NCI-H1092 treated with DMSO at 0.1 percent for 48 hours (cell line): ENCODE measurements around the gene ADGRF5.

Source experiments
- DNase-seq: peaks from one replicate; lab custom pipeline; 2025; lab: John Stamatoyannopoulos, UW

ADGRF5 gene

DNA sequence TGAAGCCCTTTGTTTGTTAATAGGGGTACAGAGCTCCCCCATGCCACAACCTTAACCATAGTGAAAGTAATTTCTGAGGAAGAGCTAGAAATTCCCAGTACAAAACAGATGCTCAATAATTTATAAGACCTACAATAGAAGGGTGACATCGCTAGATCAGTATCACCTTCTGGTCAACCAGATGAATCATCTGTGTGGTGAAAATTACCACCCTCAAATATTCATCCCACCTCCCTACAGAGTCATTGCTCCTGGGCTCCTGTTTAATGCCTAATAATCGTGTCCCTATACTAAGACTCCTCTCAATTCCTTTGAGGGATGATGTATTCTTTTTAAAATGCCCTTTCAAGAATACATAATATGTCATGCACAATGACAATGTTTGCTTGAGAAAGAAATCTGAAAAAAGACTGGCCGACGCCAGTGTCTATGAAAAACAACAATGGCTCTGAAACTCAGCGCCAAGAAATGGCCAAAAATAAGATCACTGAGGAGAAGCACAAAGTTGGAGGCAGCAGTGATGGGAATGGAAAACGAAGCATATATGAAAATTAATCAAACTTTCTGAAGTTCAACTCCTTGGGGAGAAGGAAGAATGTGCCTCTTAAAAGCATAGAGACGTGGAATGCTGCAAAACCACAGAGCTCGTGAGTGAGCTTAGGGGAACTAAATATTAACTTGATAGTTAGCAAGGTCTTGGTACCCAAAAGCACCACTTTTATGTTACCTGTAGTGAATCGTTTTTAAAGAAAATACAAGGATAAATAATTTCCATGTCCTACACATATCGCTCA, 11.0 kb upstream of the ADGRF5 start:
- DNase-seq = no peak

DNA sequence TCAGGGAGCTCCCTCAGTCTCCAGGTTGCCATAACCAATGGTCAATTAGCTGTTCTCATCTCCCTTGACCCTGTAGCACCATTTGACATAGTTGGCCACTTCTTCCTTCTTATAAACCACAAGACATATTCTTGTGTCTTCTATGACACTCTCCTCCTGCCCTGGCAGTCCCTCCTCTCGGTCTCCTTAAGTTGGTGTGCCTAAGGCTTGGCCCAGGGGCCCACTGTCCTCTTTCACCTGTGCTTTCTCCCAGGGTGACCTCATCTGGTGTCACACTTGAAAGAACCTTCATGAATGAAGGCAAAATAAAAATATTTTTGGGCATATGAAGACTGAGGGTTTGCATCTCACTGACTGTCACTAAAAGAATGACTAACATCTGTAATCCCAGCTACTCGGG, 9.7 kb upstream of the ADGRF5 start:
- no peak for DNase-seq

DNA sequence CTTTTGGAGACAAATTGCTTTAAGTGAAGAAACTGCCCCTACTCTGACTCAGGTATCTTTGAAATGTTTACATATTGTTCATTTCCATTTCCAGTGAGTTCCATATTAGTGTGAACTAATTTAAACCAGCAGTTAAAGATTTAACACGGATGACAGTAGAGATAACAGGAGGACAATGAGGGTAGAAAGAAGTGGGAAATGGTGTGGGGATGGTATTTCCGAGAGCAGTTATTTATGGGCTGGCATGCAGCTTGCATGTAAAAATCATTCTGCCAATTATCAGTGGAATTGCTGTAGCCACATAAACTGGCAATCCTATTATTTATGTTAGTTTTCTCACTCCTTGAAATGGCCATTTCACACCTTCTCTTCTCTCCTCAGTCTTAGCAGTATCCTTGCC, 8.6 kb upstream of the ADGRF5 start:
- no peak for DNase-seq

DNA sequence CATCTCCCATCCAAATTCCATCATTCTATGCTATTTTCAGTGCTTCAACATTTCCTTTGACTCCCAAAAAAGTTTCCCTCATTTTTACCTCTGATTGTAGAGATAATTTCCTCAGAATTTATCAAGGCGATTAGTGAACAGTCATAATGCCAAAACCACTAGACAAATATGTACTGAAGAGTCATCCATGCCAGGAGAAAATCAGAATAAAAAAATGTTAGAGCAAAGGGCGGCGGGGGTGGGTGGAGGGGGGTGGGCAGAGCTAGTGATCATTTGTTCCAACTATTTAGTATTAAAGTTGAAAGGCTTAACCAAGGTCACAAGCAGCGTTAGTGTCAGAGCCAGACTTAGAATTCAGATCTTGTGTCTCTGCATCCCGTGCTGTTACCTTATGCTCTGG, 5.3 kb upstream of the ADGRF5 start:
- DNase-seq = no peak

DNA sequence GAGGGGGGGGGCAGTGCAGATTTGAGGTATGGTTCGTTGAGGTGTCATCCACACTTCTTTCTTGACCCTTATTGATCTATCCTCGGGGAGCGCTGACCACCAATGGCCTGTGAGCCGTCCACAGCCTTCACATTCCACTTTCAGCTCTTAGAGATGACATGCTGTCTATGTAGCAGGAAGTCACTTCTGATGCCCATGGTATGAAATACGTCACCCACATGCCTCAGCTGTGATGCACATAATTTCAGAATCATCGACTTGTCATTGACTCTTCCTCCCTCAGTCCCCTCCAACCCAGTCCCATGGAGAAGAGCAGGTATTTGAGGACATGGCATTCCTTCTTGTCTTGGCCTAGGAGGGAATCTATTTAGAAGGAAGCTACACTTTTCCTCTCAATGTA, 4.7 kb upstream of the ADGRF5 start:
- no peak for DNase-seq

DNA sequence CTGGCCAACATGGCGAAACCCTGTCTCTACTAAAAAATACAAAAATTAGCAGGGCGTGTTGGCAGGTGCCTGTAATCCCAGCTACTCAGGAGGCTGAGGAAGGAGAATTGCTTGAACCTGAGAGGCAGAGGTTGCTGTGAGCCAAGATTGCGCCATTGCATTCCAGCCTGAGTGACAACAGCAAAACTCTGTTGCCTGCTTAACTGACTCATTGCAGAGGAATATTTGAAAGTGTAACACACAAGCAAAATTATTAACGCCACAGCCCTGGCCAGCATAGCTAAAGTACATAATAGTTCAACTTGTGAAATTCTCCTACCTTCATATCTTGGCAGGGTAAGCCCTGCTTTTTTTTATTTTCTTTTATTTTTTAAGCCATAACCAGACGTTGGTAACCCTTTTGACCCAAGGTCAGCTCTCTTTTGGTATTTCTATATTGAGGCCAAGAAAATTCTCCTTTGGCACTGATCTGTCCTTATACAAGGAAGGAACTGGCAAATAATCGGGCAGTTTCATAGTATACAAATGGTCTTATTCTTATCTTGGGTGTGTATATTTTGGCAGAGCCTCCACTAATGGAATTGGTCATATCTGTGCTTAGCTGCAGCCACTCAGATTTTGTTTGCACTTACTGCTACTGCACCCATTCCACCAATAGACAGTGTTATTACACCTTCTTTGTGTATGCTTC, 4.0 kb upstream of the ADGRF5 start:
- DNase-seq = no peak

DNA sequence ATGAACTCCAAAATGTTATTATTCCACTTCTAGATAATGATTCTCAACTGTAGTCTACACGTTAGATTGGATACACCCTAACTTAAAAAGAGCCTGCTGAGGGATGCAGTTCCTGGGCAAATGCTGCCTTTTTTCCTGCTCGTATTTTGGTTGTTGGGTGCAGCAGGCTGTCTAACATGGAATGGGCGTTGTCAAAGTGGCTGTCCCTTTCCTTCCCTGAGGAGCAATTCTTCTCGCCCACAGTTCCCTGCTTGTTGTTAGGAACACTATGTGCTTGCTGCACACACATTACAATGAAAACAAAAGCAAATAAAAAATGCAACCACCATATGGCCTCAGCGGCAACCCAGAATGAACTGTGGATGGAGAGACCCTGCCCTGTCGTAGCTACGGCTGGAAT, 1.7 kb upstream of the ADGRF5 start:
- no peak for DNase-seq

DNA sequence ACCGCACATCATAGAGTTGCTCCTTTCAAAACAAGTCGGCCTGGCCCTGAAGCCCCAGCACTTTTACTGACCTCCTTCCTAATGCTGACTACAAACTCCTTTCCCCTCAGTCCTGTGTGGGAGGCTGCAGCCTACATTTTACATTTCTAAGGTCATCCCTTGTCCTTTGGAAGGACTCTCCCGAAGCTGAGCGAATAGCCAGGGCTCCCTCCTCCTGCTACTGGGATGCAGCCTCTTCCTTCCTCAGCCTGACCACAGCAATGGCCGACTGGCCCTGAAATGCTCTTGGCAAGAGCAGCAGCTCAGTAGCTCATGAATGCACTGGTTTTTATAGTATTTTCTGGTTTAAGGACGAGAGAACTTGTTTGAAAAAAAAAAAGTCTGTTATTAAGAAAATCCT, 679 bp downstream of the ADGRF5 start:
- no peak for DNase-seq

DNA sequence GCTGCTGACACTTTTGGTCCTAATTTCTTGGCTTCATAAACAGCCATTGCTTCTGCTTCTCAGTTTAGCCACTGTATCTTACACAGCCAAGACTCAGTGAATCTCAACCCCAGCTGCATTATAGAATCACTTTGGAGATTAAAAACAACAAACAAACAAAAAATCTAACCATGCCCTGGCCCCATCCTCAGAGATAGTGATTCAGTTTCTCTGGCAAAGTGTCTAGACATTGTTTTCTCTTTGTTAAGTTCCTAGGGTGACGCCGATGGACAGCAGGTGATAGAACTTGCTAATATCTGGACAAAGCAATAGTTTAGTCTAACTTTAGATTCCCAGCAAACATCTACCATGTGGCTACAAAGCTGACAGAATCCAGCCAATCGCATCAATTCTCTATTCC, 2.9 kb downstream of the ADGRF5 start:
- DNase-seq = no peak

DNA sequence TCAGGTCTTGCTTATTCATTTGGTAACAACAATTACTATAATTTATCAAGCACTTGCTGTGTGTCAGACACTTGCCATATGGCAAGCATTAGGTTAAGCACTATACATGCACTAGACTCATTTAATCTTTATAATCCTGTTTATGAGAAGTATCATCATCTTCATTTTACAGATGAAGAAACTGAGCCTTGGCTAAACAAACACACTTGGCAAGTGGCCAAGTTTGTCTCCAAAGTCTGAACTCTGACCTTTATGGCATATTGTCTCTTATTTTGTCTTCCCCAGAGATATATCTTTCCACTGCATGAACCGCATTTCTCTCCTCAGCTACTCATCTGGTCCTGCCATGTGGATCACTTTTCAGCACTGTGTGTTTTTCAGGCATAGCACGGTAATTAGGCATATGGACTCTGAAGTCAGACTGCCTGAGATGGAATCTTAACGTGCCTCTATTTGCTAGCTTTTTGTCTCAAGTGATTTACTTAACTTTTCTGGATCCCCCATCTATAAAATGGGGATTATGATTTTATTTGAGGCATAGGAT, 4.7 kb downstream of the ADGRF5 start:
- no peak for DNase-seq

DNA sequence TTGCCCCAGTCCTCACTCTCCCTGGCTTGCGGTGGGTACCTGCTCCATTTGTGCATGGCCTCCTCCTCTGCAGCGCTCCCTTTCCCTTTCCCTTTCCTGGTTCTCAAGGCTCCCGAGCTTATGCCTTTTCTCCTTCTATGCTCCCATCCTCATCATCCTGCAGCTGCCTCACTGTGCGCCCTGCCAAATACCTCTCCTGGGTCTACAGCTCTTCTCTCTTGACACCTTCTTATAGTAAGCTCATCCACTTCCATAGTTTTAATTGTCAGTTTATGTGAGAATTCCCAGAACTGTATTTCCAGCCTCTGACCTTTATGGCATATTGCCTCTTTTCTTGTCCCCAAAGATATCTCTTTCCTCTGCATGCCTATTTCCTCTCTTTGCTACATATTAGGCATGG, 5.9 kb downstream of the ADGRF5 start:
- DNase-seq = no peak

DNA sequence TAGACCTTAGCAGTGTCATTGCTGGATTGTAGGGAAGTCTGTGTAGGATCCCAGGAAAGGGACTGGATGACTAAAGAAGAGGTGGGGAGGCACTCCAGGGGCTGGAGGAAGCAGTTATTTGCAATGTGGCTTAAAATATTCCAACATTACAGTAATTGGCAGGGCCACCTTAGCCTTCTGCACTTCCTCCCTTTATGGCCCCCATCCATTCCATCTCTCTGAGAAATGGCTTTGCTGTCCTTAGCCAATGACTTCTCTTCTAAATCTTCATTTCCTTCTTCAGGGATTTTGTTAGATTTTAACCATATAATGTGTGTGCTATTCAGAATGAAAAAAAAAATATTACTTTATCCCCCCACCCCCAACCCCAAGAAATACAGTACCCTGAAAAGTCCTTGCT, 6.4 kb downstream of the ADGRF5 start:
- no peak for DNase-seq

DNA sequence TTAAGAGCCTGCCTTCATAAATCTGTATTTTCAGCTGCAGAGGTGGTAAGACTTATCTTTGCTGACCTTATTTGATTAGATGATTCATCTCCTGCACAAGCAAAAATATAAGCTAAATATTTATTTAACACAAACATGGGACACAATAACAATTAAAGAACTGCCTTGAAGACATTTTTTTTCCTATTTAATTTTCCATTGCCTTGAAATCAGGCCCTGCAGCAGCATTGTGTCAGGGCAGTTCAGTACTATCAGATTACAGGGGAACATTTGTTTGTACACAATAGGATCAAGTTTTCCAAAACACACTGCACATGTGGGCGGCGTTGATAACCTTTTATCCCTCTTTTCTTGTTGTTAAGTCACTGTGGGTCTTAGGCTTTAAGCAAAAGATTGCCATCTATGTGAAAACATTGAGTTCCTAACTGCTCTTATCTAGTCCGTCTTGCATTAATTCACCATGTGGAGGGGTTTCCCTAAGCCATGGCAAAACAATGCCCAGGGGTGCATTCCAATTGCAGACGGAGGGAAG, 7.4 kb downstream of the ADGRF5 start:
- DNase-seq = no peak

DNA sequence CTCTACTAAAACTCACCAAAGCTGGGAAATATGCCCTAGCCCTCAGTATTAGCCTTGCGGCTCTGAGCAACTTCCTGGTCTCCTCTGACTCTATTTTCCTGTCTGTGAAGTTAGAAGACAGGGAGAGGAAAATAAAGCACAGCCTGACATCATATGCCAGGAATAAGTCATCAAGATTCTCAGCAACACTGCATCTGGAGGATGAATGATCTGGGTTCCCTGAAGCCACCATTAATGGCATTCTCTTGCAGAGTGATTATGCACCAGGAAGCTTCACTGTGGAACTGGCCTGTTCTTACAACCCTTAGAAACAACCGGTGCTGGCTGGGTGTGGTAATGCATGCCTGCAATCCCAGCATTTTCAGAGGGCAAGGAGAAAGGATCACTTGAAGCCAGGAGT, 12.4 kb downstream of the ADGRF5 start:
- DNase-seq = no peak

DNA sequence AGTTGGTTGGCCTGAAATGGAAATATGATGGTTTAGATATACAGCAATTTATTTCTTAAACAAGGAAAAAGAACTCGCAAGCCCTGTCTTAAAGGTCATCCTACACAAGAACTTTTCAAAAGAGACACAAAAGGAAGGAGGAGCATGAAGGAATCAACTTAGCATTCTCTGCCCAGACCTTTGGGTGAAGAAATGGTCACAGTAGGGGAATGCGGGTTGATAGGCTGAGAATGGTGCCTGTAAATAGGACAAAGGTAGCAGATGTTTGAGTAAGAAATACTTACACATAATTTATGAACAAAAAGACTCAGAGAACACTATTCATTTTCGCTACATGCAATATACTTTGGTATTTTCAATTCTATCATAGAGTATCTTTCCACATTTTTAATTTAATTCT, 15.0 kb downstream of the ADGRF5 start:
- no peak for DNase-seq

DNA sequence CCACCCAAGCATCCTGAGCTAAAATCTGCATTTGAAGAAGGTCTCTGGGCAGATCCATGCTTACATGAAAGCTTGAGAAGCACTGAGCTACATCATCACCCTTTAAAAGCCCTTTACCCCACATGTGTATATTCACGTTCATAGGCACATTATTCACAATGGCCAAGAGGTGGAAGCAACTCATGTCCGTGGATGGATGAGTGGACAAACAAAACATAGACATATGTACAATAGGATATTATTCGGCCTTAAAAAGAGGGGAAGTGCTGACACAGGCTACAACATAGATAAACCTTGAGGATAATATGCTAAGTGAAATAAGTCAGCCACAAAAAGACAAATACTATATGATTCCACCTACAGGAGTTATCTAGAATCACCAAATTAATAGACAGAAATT, 17.6 kb downstream of the ADGRF5 start:
- no peak for DNase-seq

DNA sequence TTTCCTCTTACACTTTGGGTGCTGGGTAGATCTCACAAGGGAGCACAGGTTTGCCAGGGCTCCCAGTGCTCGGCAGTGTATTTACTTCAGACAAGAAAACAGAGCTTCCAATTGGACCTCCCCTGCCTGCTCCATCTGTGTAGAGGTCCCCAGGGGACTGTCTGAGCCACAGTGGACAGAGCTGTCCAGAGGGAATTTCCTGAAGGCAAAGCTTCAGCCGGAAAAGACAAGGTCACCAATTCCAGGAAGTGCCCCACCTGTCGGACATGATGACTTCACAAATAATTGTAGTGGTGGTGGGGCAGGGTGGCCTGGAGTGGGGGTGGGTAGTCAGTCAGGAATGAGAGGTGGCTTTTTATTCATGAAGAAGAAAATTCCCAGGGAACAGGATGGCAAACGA, 18.6 kb downstream of the ADGRF5 start:
- no peak for DNase-seq

DNA sequence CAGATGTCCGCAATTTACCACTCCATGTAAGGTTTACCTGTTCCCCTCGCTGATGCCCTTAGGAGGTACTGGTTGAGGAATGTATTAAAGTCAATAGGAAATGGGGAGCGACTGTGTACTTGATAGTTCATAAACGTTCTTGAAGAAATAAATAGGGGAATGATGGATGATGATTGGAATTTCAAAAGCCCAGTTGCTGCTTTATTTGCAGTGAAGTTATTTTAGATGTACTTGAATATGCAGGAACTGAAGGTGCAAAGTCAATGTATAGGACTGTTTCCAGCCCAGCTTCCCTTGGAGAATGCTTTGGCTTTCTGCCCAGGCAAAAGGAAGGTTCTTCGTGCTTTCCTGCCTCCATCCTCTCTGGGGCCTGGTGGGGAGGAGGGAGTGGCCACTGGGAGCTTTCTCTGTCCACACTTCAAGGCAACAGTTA, 19.8 kb downstream of the ADGRF5 start:
- no peak for DNase-seq

DNA sequence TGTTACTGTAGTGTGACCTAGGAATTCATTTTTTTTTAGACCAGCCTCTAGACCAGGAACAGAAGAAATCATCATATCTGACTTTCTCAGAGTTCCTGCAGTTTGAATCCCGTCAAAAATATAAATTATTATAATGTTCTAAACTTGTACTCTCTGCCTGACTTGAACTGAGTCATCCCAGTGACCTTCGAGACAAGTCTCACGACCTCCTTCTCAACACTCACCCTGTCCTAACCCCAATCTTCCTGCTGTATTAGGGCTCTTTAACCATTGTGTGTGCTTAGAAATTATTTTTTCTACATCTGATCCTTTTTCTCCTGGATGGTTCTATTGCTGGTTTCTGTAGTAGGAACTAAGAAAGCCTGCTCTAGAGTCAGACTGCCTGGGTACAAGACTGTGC, 21.5 kb downstream of the ADGRF5 start:
- no peak for DNase-seq

DNA sequence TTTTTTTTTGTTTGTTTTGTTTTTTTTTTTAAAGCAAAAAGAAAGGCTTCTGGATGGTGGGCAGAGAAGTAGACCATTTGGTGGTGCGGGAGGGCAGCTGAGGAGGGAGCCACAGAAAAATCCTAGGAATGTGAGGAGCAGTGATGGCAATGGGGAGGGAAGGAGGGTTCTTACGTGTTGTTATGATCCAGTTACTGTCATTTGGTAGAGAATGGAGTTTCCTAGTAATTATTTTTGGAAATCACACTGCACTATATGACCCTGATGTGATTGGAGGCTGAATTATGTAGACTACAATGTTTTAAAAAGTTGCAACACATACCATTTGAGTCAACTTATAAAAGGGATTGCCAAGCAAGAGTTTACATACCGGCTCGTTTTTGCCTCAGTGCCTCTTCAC, 22.1 kb downstream of the ADGRF5 start:
- DNase-seq = no peak

DNA sequence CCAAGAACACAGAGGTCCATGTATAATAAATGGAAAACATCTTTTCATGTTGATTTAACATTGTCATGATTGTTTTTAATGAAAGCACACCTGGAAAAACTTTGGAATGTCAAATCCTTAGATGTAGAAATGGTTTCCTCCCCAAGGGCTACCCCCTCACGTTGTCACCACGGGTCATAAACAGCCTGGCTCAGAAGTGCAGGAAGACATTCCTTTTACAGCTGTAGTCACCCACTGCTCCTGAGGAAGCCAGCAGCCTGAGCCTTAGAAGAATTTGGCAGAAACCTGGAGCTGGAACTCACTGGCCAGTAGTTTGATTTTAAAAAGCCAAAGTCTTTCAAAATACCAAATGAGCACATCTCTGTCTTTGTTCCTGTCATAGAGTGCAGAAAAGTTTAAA, 23.7 kb downstream of the ADGRF5 start:
- no peak for DNase-seq

DNA sequence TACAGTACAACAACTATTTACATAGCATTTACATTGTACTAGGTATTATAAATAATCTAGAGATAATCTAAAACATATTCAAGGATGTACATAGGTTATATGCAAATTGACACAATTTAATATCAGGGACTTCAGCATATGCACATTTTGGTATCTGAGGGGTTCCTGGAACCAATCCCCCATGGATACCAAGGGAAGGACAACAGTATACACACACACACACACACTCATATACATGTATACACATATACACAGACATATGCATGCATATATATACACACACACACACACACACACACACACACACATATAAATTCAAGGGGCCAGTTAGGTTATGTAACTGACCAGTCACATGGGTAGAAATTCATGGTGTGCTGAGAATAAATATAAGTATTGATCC, 24.9 kb downstream of the ADGRF5 start:
- no peak for DNase-seq

DNA sequence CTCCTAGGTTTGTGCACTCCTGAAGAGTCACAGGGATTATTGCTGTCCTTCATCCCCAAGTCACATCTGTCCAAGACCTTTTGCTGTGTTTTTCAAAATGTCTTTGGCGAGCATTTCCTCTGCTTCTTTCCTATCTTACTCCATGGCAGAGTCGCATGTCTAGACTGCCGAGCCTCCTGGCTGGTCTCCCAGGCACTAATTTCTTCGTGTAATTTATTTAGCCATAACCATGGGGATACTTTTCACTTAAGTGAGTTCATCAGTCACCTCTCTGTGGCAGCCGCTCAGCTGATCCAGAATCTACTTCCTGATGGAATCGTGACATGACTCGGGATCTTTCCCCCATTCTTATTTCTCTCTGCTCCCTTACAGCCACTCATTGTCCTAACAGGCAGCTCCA, 25.8 kb downstream of the ADGRF5 start:
- no peak for DNase-seq
